HepG2 (cell line): ENCODE data around the gene PAPOLA. TPM values are rescaled to one million over a fixed set of nuclear protein-coding genes. Genes with fewer than 3 reads are reported as not detected.

ENCODE experiments used
- ATAC-seq: fragments of 200-7000 bp; cut with Tn5 transposase; 3 replicates; pipeline ENCODE4 v1.9.1; 2020; ENCODE audit warnings: mild to moderate bottlenecking, moderate library complexity
- BruUV-seq: library from RNA; stranded (reverse); fragments of 400-500 nt; replicated peaks from 2 replicates; lab custom pipeline; 2021; lab: Mats Ljungman, UMichigan
- CTCF ChIA-PET: fragments of 300-600 bp; formaldehyde crosslinking; extraction: SDS; loops from one replicate; lab custom pipeline; 2021; ENCODE audit warnings: low total read pairs, inconsistent platforms, low intra/inter-chr PET ratio; lab: Yijun Ruan, JAX
- POLR2A ChIA-PET: fragments of 350-600 bp; sonication (Branson Sonifier 250); formaldehyde crosslinking; loops from one replicate; lab custom pipeline; 2020; ENCODE audit warnings: antibody characterized with exemption, inconsistent platforms; lab: Yijun Ruan, JAX
- DNase-seq: peaks from one replicate; pipeline ENCODE4 v3.0.0-alpha.2; 2015; ENCODE audit warnings: low spot score
- FAIRE-seq: peaks from 3 replicates; lab custom pipeline; 2011; peaks lifted over from hg19 to GRCh38; lab: Jason Lieb, UNC
- H2AFZ ChIP-seq: one replicate; pipeline ENCODE4 v1.6.1; 2011; ENCODE audit warnings: low read length, inconsistent platforms
- H3K27ac ChIP-seq: fragments of 300-600 bp; 3 replicates; pipeline ENCODE4 v1.8.0; 2011; ENCODE audit warnings: mixed run types, mild to moderate bottlenecking, mixed read lengths, low read length, inconsistent platforms; ENCODE audit not compliant: insufficient read depth; ENCODE audit errors: extremely low read length
- H3K27me3 ChIP-seq, 2 experiments: fragments of 200-600 bp in 1 of 2; 2 replicates in 1 of 2; 3 replicates in 1 of 2; pipeline versions ENCODE4 v1.6.0 to v1.8.0; 2011; ENCODE audit warnings: low read length in 2 of 2, mild to moderate bottlenecking in 2 of 2, moderate library complexity in 2 of 2, inconsistent platforms in 1 of 2; ENCODE audit not compliant: insufficient read depth in 2 of 2, control insufficient read depth in 1 of 2
- H3K36me3 ChIP-seq, 2 experiments: fragments of 200-600 bp in 1 of 2; replicated peaks in 1 of 2; 2 replicates in 1 of 2; 3 replicates in 1 of 2; pipeline versions ENCODE4 v1.5.1 to v1.8.0; 2011; ENCODE audit warnings: low read length in 2 of 2, inconsistent platforms in 1 of 2; ENCODE audit not compliant: insufficient read depth in 2 of 2, control insufficient read depth in 1 of 2
- H3K4me1 ChIP-seq: 2 replicates; pipeline ENCODE4 v1.5.1; 2012; ENCODE audit warnings: low read length, inconsistent platforms; ENCODE audit not compliant: insufficient read depth
- H3K4me2 ChIP-seq: 2 replicates; pipeline ENCODE4 v1.6.0; 2011; ENCODE audit warnings: low read depth, low read length, inconsistent platforms
- H3K4me3 ChIP-seq, 3 experiments: fragments of 200-600 bp in 1 of 3; sonication (generic), shearing (Covaris generic) in 1 of 3; replicated peaks in 1 of 3; 2 replicates each; pipeline ENCODE4 v1.5.1; 2011 to 2016; ENCODE audit warnings: low read length in 3 of 3, inconsistent platforms in 2 of 3, low read depth in 2 of 3, mild to moderate bottlenecking in 2 of 3, control low read depth in 1 of 3, mixed read lengths in 1 of 3; ENCODE audit not compliant: insufficient read depth in 1 of 3
- H3K79me2 ChIP-seq: one replicate; pipeline ENCODE4 v1.6.1; 2011; ENCODE audit warnings: low read length, inconsistent platforms; ENCODE audit not compliant: insufficient read depth
- H3K9ac ChIP-seq: 2 replicates; pipeline ENCODE4 v1.6.0; 2011; ENCODE audit warnings: mild to moderate bottlenecking, low read depth, low read length, inconsistent platforms; ENCODE audit not compliant: insufficient read depth
- H3K9me3 ChIP-seq: 2 replicates; pipeline ENCODE4 v1.5.1; 2012; ENCODE audit warnings: mild to moderate bottlenecking, low read length
- H4K20me1 ChIP-seq: 2 replicates; pipeline ENCODE4 v1.6.0; 2011; ENCODE audit warnings: inconsistent platforms, mild to moderate bottlenecking, low read length, moderate library complexity; ENCODE audit not compliant: insufficient read depth
- AFF4 ChIP-seq: sonication (generic); formaldehyde crosslinking; IDR thresholded peaks from 2 replicates; pipeline ENCODE4 v1.4.0; 2020; ENCODE audit warnings: missing genetic modification reagents
- ELK4 ChIP-seq: sonication (generic); formaldehyde crosslinking; IDR thresholded peaks from 2 replicates; pipeline ENCODE4 v1.9.0; 2021; ENCODE audit warnings: missing genetic modification reagents, borderline replicate concordance
- PAWR ChIP-seq: sonication (generic); formaldehyde crosslinking; IDR thresholded peaks from 2 replicates; pipeline ENCODE4 v1.4.0; 2020; ENCODE audit warnings: missing genetic modification reagents, mild to moderate bottlenecking, borderline replicate concordance
- POGK ChIP-seq: sonication (generic); formaldehyde crosslinking; conservative IDR thresholded peaks from 2 replicates; pipeline ENCODE4 v1.8.0; 2022; ENCODE audit warnings: mild to moderate bottlenecking, moderate library complexity, missing genetic modification reagents
- RFX3 ChIP-seq: IDR thresholded peaks from 2 replicates; pipeline ENCODE4 v1.6.1; 2016; ENCODE audit warnings: missing biosample characterization, missing genetic modification reagents
- SIN3A ChIP-seq: IDR thresholded peaks from 2 replicates; pipeline ENCODE4 v1.6.1; 2011; ENCODE audit warnings: low read depth, mild to moderate bottlenecking, control low read depth, low read length, borderline replicate concordance
- STAT6 ChIP-seq: sonication (generic); formaldehyde crosslinking; IDR thresholded peaks from 2 replicates; pipeline ENCODE4 v1.4.0; 2020; ENCODE audit warnings: missing genetic modification reagents, mild to moderate bottlenecking, borderline replicate concordance
- ZNF121 ChIP-seq: sonication (generic); formaldehyde crosslinking; IDR thresholded peaks from 2 replicates; pipeline ENCODE4 v1.5.0; 2020; ENCODE audit warnings: mild to moderate bottlenecking, missing genetic modification reagents
- WGBS: methylation state at CpG from one replicate; pipeline ENCODE4 v1.1.6; 2017; ENCODE audit warnings: low lambda C conversion rate; 5-methylcytosine and 5-hydroxymethylcytosine counted together
- in situ Hi-C: cut with HindIII; loops from 2 replicates; pipeline ENCODE4 v1.10.0; 2017; ENCODE audit warnings: low pct_unique_long_range_greater_than_20kb; ENCODE audit not compliant: extremely low pct_ligation_motif_present
- intact Hi-C: fragments of 100-400 bp; cut with micrococcal nuclease; formaldehyde crosslinking; loops from one replicate; pipeline ENCODE4 v1.10.0; 2022; ENCODE audit not compliant: unreplicated experiment
- polyA plus RNA-seq, 8 experiments: library from polyadenylated mRNA; depleted of rRNA in 3 of 8; stranded (reverse) in 7 of 8; unstranded in 1 of 8; fragments of >200 nt; fragmentation: Illumina TruSeq in 4 of 8; extraction: Trizol in 4 of 8; gene quantifications; 2 replicates each; pipeline versions ENCODE4 v1.2.1 to v1.2.3, GENCODE V29; 2011 to 2016; ENCODE audit warnings: low read depth in 4 of 8, missing spikeins in 1 of 8, mixed read lengths in 1 of 8; ENCODE audit not compliant: insufficient read depth in 1 of 8
- total RNA-seq, 5 experiments: library from RNA; depleted of rRNA; stranded (reverse); fragments of >200 nt; fragmentation: Illumina TruSeq; extraction: Trizol; gene quantifications; 2 replicates each; pipeline ENCODE4 v1.2.3, GENCODE V29; 2016; ENCODE audit warnings: low read depth in 1 of 5

Gene PAPOLA
- total and polyA plus RNA-seq, 2 of the 13 experiments (the other 11 are each of a cell fraction or from before 2014, with no cell fraction given) = 103 to 151 TPM

- Histone ChIP-seq H3K9ac (no peak overlapping the region), H3K9me3 (no peaks in the 10 kb centered on the region), H3K79me2 (no peaks in the 10 kb centered on the region), H4K20me1 (no peaks in the 10 kb centered on the region), H3K36me3 (no peaks in the 10 kb centered on the region), H3K4me1 (peaks cover 61% of the 10 kb centered on the region), H3K4me2 (no peak overlapping the region), H3K27me3 (no peaks in the 10 kb centered on the region), H3K4me3 (no peak overlapping the region), H3K27ac (peak overlapping the region; percentile 17), H2AFZ (no peak overlapping the region)
- POLR2A ChIA-PET = no interaction called here
- FAIRE-seq (no peak), ATAC-seq (no peak), DNase-seq (no peak)
- 80% methylated on average over 7 of the region's 7 CpGs for WGBS
- intact Hi-C loops (loop anchor here (5.0 kb wide), 1 partner anchor 38 kb away; the partner anchor contains the start of gene PAPOLA), in situ Hi-C loops (no loop called here)
- CTCF ChIA-PET = no interaction called here
- TF ChIP-seq AFF4 (no peak), ZNF121 (peak; percentile 62; the same call in 1 of the 2 replicates)
- no TSS peak for BruUV-seq
These were observed 38.0 kb upstream of the PAPOLA start for GRCh38 chr14:96464136-96464535.

- peaks cover 62% of the 10 kb centered on the region for H3K4me1 ChIP-seq
- H3K4me2 ChIP-seq = no peak overlapping the region; the same call in 1 of the 2 replicates
- H3K36me3 ChIP-seq = no peaks in the 10 kb centered on the region
- no peaks in the 10 kb centered on the region for H3K9me3 ChIP-seq
- no peaks in the 10 kb centered on the region for H3K27me3 ChIP-seq
- no peaks in the 10 kb centered on the region for H4K20me1 ChIP-seq
- H3K79me2 ChIP-seq = no peaks in the 10 kb centered on the region
- H3K27ac ChIP-seq = no peak overlapping the region
- 38% methylated on average over 3 of the region's 3 CpGs for WGBS
- no peak overlapping the region for H2AFZ ChIP-seq
- FAIRE-seq (no peak), ATAC-seq (no peak), DNase-seq (no peak)
- POLR2A ChIA-PET = no interaction called here
- H3K9ac ChIP-seq = no peak overlapping the region
- in situ Hi-C loops = no loop called here
- CTCF ChIA-PET = no interaction called here
- H3K4me3 ChIP-seq = no peak overlapping the region
- no TSS peak for BruUV-seq
- intact Hi-C loops = no loop called here
- TF ChIP-seq RFX3 (CRISPR knock-in tag) (no peak), POGK (CRISPR knock-in tag) (no peak), SIN3A (no peak), PAWR (CRISPR knock-in tag) (no peak), ELK4 (CRISPR knock-in tag) (no peak), STAT6 (no peak)
These were observed 35.3 kb upstream of the PAPOLA start for GRCh38 chr14:96466918-96467317.
